H9 (cell line): ENCODE measurements around the gene OR10V1. TPM values are rescaled to one million over a fixed set of nuclear protein-coding genes. Genes with fewer than 3 reads are reported as not detected.

Experiments used
- DNase-seq: peaks from one replicate; pipeline ENCODE4 v3.0.0-alpha.2; 2017
- H2AFZ ChIP-seq: one replicate; pipeline ENCODE4 v1.6.1; 2013; ENCODE audit warnings: mild to moderate bottlenecking, low read length, control low read depth, moderate library complexity
- H2AK5ac ChIP-seq: 2 replicates; pipeline ENCODE4 v1.6.1; 2013; ENCODE audit warnings: low read length, control low read depth, mixed read lengths; ENCODE audit not compliant: insufficient read length
- H2BK120ac ChIP-seq: one replicate; pipeline ENCODE4 v1.6.1; 2013; ENCODE audit warnings: low read depth, mild to moderate bottlenecking, low read length, control low read depth, inconsistent platforms; ENCODE audit not compliant: poor library complexity, severe bottlenecking
- H2BK12ac ChIP-seq: 2 replicates; pipeline ENCODE4 v1.6.1; 2013; ENCODE audit warnings: low read length, control low read depth, mixed read lengths, low read depth; ENCODE audit not compliant: insufficient read length
- H2BK15ac ChIP-seq: 2 replicates; pipeline ENCODE4 v1.6.1; 2013; ENCODE audit warnings: low read depth, low read length, control low read depth
- H2BK20ac ChIP-seq: one replicate; pipeline ENCODE4 v1.6.1; 2013; ENCODE audit warnings: low read depth, mild to moderate bottlenecking, low read length, control low read depth, inconsistent platforms; ENCODE audit not compliant: poor library complexity, severe bottlenecking
- H2BK5ac ChIP-seq: 2 replicates; pipeline ENCODE4 v1.6.1; 2013; ENCODE audit warnings: low read length, control low read depth, mixed read lengths; ENCODE audit not compliant: insufficient read length
- H3K14ac ChIP-seq: 2 replicates; pipeline ENCODE4 v1.6.1; 2013; ENCODE audit warnings: low read length, control low read depth; ENCODE audit not compliant: insufficient read depth
- H3K18ac ChIP-seq: 2 replicates; pipeline ENCODE4 v1.6.1; 2013; ENCODE audit warnings: low read depth, mild to moderate bottlenecking, mixed read lengths, low read length, control low read depth; ENCODE audit not compliant: insufficient read length
- H3K23ac ChIP-seq: 2 replicates; pipeline ENCODE4 v1.6.1; 2013; ENCODE audit warnings: low read length, control low read depth, mixed read lengths, low read depth; ENCODE audit not compliant: insufficient read length
- H3K23me2 ChIP-seq: 2 replicates; pipeline ENCODE4 v1.6.1; 2013; ENCODE audit warnings: low read depth, mild to moderate bottlenecking, mixed read lengths, low read length, control low read depth; ENCODE audit not compliant: insufficient read length, poor library complexity, severe bottlenecking
- H3K27ac ChIP-seq: 2 replicates; pipeline ENCODE4 v1.5.1; 2013; ENCODE audit warnings: low read length, control low read depth, mixed read lengths, low read depth; ENCODE audit not compliant: insufficient read length
- H3K27me3 ChIP-seq: 2 replicates; pipeline ENCODE4 v1.6.1; 2013; ENCODE audit warnings: low read length, control low read depth, inconsistent platforms; ENCODE audit not compliant: insufficient read depth
- H3K4ac ChIP-seq: 2 replicates; pipeline ENCODE4 v1.6.1; 2013; ENCODE audit warnings: low read depth, mild to moderate bottlenecking, control low read depth, inconsistent platforms, low read length, moderate library complexity
- H3K4me1 ChIP-seq: 2 replicates; pipeline ENCODE4 v1.6.1; 2013; ENCODE audit warnings: low read length, control low read depth, inconsistent platforms; ENCODE audit not compliant: insufficient read depth
- H3K4me2 ChIP-seq: 2 replicates; pipeline ENCODE4 v1.6.1; 2013; ENCODE audit warnings: low read length, control low read depth, mixed read lengths; ENCODE audit not compliant: insufficient read length, insufficient read depth
- H3K56ac ChIP-seq: 2 replicates; pipeline ENCODE4 v1.6.1; 2013; ENCODE audit warnings: low read depth, mild to moderate bottlenecking, mixed read lengths, low read length, control low read depth; ENCODE audit not compliant: insufficient read length
- H3K79me1 ChIP-seq: 2 replicates; pipeline ENCODE4 v1.6.1; 2013; ENCODE audit warnings: low read depth, mild to moderate bottlenecking, moderate library complexity, low read length, control low read depth, inconsistent platforms; ENCODE audit not compliant: insufficient read depth, poor library complexity, severe bottlenecking
- H3K79me2 ChIP-seq: 2 replicates; pipeline ENCODE4 v1.6.1; 2013; ENCODE audit warnings: low read length, control low read depth, inconsistent platforms; ENCODE audit not compliant: insufficient read depth
- H3K9ac ChIP-seq: 2 replicates; pipeline ENCODE4 v1.6.1; 2013; ENCODE audit warnings: low read length, control low read depth, mixed read lengths; ENCODE audit not compliant: insufficient read length; ENCODE audit errors: extremely low read depth
- H3K9me3 ChIP-seq: one replicate; pipeline ENCODE4 v1.6.1; 2013; ENCODE audit warnings: low read depth, low read length, inconsistent platforms; ENCODE audit not compliant: control insufficient read depth
- H3T11ph ChIP-seq: one replicate; pipeline ENCODE4 v1.6.1; 2013; ENCODE audit warnings: mild to moderate bottlenecking, low read length, control low read depth, inconsistent platforms
- H4K20me1 ChIP-seq: one replicate; pipeline ENCODE4 v1.6.1; 2013; ENCODE audit not compliant: control insufficient read depth, insufficient read length, insufficient read depth
- H4K5ac ChIP-seq: 2 replicates; pipeline ENCODE4 v1.6.1; 2013; ENCODE audit warnings: low read depth, mild to moderate bottlenecking, mixed read lengths, low read length, control low read depth; ENCODE audit not compliant: insufficient read length
- H4K8ac ChIP-seq: replicated peaks from 2 replicates; pipeline ENCODE4 v1.6.1; 2013; ENCODE audit warnings: low read length, control low read depth, mixed read lengths, low read depth; ENCODE audit not compliant: insufficient read length
- H4K91ac ChIP-seq: 2 replicates; pipeline ENCODE4 v1.6.1; 2013; ENCODE audit warnings: low read depth, mild to moderate bottlenecking, moderate library complexity, mixed read lengths, low read length, control low read depth; ENCODE audit not compliant: insufficient read length
- H3K27ac Mint-ChIP-seq, 3 experiments: 2 replicates in 2 of 3; 3 replicates in 1 of 3; pipeline ENCODE4 v1.8.0; 2020 to 2021; ENCODE audit warnings: mixed read lengths in 3 of 3, mild to moderate bottlenecking in 1 of 3, moderate library complexity in 1 of 3
- H3K27me3 Mint-ChIP-seq: 2 replicates; pipeline ENCODE4 v1.8.0; 2021; ENCODE audit warnings: low read depth, mild to moderate bottlenecking, moderate library complexity, mixed read lengths
- H3K36me3 Mint-ChIP-seq, 3 experiments: 2 replicates in 2 of 3; 3 replicates in 1 of 3; pipeline ENCODE4 v1.8.0; 2020 to 2021; ENCODE audit warnings: low read depth in 3 of 3, mixed read lengths in 3 of 3; ENCODE audit not compliant: insufficient read depth in 1 of 3
- H3K4me1 Mint-ChIP-seq, 2 experiments: 2 replicates each; pipeline ENCODE4 v1.8.0; 2020; ENCODE audit warnings: mixed read lengths in 2 of 2
- H3K4me3 Mint-ChIP-seq, 2 experiments: 2 replicates in 1 of 2; 3 replicates in 1 of 2; pipeline ENCODE4 v1.8.0; 2020 to 2021; ENCODE audit warnings: mild to moderate bottlenecking in 2 of 2, mixed read lengths in 2 of 2, moderate library complexity in 1 of 2
- H3K9me3 Mint-ChIP-seq, 2 experiments: 2 replicates in 1 of 2; 3 replicates in 1 of 2; pipeline ENCODE4 v1.8.0; 2020; ENCODE audit warnings: mild to moderate bottlenecking in 2 of 2, mixed read lengths in 2 of 2, moderate library complexity in 1 of 2
- CTCF ChIP-seq: fragments of 200-600 bp; sonication (generic); conservative IDR thresholded peaks from 3 replicates; pipeline ENCODE4 v1.8.0; 2021; ENCODE audit warnings: antibody characterized with exemption, mild to moderate bottlenecking
- WGBS: extraction: QIAGEN DNeasy Blood & Tissue Kit; methylation state at CpG from one replicate; pipeline ENCODE4 v1.1.7; 2013; ENCODE audit warnings: missing lambda C conversion rate, low lambda C conversion rate, mixed read lengths; ENCODE audit not compliant: insufficient read length; ENCODE audit errors: extremely low coverage; 5-methylcytosine and 5-hydroxymethylcytosine counted together
- total RNA-seq: library from RNA; stranded (reverse); gene quantifications from 2 replicates; pipeline ENCODE4 v1.2.1, GENCODE V29; 2021

OR10V1 gene
- total RNA-seq, 1 experiment from 2014 or later: not detected

GRCh38 chr11:59754494-59754858 lies 40.8 kb upstream of the OR10V1 start:
- Histone ChIP-seq H3K4ac (no peak overlapping the region), H2BK12ac (no peak overlapping the region), H2BK20ac (no peak overlapping the region), H3K9me3 (no peaks in the 10 kb centered on the region), H3K79me1 (peaks cover 8% of the 10 kb centered on the region), H4K91ac (no peak overlapping the region), H3K23ac (no peak overlapping the region), H2BK120ac (no peak overlapping the region), H2BK5ac (no peak overlapping the region), H4K8ac (no peak overlapping the region), H3T11ph (no peak overlapping the region), H3K18ac (no peak overlapping the region), H4K20me1 (no peaks in the 10 kb centered on the region), H4K5ac (no peak overlapping the region), H2BK15ac (no peak overlapping the region), H3K27ac (no peak overlapping the region), H3K14ac (no peak overlapping the region), H3K9ac (peak overlapping the region; percentile 36), H3K56ac (no peak overlapping the region), H2AK5ac (no peak overlapping the region), H2AFZ (no peak overlapping the region), H3K23me2 (peaks cover 19% of the 10 kb centered on the region), H3K27me3 (no peaks in the 10 kb centered on the region), H3K4me2 (peak overlapping the region; percentile 84), H3K4me1 (0 out of 2 replicates have a peak, but pooled peaks cover 4% of the 10 kb centered on the region), H3K79me2 (peaks cover 21% of the 10 kb centered on the region; the same call in 1 of the 2 replicates)
- no peak for TF ChIP-seq CTCF
- peak overlapping the region; percentile 96 to 98 for H3K4me3 Mint-ChIP-seq
- no peaks in the 10 kb centered on the region; a peak in 1 of 5 replicates for H3K9me3 Mint-ChIP-seq
- no peak overlapping the region; a peak in 2 of 7 replicates for H3K27ac Mint-ChIP-seq
- H3K4me1 Mint-ChIP-seq: peaks cover 31 to 32% of the 10 kb centered on the region in 2 experiments
- no CpG with 5 or more reads among the region's 20 CpGs for WGBS
- H3K36me3 Mint-ChIP-seq: peaks cover 2 to 13% (median 7%) of the 10 kb centered on the region in 3 experiments; a peak in 5 of 7 replicates
- peaks cover 5% of the 10 kb centered on the region for H3K27me3 Mint-ChIP-seq
- DNase-seq: no peak
